NT2/D1 (cell line): ENCODE measurements around the gene IL22RA1.

Source experiments
- DNase-seq: peaks from one replicate; pipeline ENCODE4 v3.0.0-alpha.2; 2011; ENCODE audit warnings: low read depth, low spot score
- H3K27me3 ChIP-seq: 2 replicates; pipeline ENCODE4 v1.6.0; 2011; ENCODE audit warnings: mild to moderate bottlenecking; ENCODE audit not compliant: insufficient read length, insufficient read depth
- H3K36me3 ChIP-seq: 2 replicates; pipeline ENCODE4 v1.6.1; 2011; ENCODE audit warnings: mild to moderate bottlenecking, low read length, mixed read lengths; ENCODE audit not compliant: insufficient read depth, insufficient read length
- H3K4me1 ChIP-seq: 2 replicates; pipeline ENCODE4 v1.5.1; 2011; ENCODE audit not compliant: insufficient read depth, insufficient read length
- H3K4me3 ChIP-seq: 2 replicates; pipeline ENCODE4 v1.5.1; 2011; ENCODE audit warnings: low read depth; ENCODE audit not compliant: insufficient read length
- H3K9ac ChIP-seq: 2 replicates; pipeline ENCODE4 v1.6.0; 2011; ENCODE audit warnings: low read depth; ENCODE audit not compliant: insufficient read length
- H3K9me3 ChIP-seq: 2 replicates; pipeline ENCODE4 v1.5.1; 2011; ENCODE audit warnings: mild to moderate bottlenecking, low read length; ENCODE audit not compliant: insufficient read depth
- SUZ12 ChIP-seq: IDR thresholded peaks from 2 replicates; pipeline ENCODE4 v1.6.1; 2011; ENCODE audit not compliant: insufficient read length, insufficient read depth; ENCODE audit errors: extremely low read depth
- YY1 ChIP-seq: IDR thresholded peaks from 2 replicates; pipeline ENCODE4 v1.6.1; 2011; ENCODE audit not compliant: insufficient read length, insufficient read depth
- ZNF274 ChIP-seq: IDR thresholded peaks from 2 replicates; pipeline ENCODE4 v1.6.1; 2011; ENCODE audit warnings: mild to moderate bottlenecking, low read depth, low read length

Gene IL22RA1

DNA sequence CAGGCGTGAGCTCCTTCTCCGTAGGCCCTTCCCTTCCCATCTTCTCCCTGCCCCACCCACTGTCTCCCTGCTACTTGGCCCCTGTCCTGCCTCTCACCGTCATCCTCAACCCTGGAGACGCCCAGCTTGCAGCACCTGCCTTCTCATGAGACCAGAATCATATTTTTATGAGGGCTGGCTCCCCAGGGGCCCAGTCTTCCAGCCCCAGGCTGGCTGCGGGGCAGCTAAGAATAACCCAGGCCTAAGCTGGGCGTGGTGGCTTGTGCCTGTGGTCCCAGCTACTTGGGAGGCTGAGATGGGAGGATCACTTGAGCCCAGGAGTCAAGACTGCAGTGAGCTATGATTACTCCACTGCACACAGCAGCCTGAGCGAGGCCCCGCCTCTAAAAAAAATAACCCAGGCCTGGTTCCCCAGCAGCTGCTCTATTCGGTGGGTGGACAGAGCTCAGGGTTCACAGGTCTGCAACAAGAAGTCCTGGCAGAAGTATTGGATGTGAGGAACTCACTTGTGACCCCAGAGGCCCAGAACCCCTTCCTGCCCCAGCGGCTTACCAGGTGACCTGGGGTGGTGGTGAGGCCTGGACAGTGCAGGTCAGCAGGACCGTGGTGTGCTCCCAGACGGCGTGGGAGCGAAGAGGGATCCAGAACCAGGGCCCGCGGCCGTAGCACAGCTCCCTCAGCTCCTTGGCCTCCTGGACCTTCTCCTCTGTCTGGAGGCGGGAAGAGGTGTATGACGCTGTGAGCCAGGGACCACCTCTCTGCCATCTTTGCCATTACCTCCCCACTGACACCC is 37.4 kb downstream of the IL22RA1 start:
- Histone ChIP-seq H3K9me3 (no peaks in the 10 kb centered on the region), H3K9ac (no peak overlapping the region), H3K4me3 (no peak overlapping the region), H3K4me1 (peaks cover 36% of the 10 kb centered on the region), H3K27me3 (no peaks in the 10 kb centered on the region), H3K36me3 (no peaks in the 10 kb centered on the region)
- TF ChIP-seq SUZ12 (no peak), ZNF274 (no peak), YY1 (no peak)
- DNase-seq, result no peak

DNA sequence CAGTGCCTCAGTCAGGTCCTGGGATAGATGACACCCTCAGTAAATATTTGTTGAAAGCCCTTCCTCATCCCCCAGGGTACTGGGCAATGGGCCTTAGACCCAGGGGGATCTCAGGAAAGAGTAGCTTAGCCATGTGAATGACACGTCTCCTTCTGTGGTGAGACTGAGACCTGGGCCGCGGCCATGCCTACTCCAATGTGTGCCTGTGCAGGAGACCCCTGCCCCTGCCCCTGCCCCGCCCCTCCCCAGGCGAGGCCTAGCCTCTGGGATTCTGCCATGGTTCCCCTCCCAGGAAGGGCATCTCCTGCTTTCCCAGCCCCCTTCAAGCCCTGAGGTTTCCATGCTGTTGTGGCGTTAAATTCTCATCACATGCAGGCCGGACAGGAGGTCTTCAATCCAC is 38.1 kb downstream of the IL22RA1 start:
- no peaks in the 10 kb centered on the region for H3K36me3 ChIP-seq
- H3K4me3 ChIP-seq, result no peak overlapping the region
- DNase-seq, result no peak
- peaks cover 37% of the 10 kb centered on the region for H3K4me1 ChIP-seq
- H3K27me3 ChIP-seq, result no peaks in the 10 kb centered on the region
- H3K9me3 ChIP-seq, result no peaks in the 10 kb centered on the region
- no peak overlapping the region for H3K9ac ChIP-seq
- TF ChIP-seq YY1 (no peak), ZNF274 (no peak), SUZ12 (no peak)

DNA sequence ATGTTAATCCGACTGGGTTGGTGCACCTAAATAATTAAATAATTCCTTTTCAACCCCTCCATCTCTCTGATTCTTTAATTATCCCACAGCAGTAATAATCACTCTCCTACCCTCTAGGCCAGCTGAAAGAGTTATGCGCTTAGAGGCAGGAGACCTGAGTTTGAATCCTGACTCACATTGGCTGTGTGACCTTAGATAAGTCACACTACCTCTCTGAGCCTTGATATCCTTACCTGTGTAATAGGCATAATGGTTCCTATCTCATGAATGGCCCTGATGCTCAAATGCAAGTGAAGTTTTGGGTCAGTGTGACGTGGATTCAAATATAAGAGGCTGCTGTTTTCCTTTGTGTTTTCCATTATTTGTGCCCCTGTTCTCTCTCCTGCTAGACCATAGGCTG is 39.1 kb downstream of the IL22RA1 start:
- H3K9ac ChIP-seq, result no peak overlapping the region
- no peaks in the 10 kb centered on the region for H3K9me3 ChIP-seq
- H3K4me1 ChIP-seq, result peaks cover 37% of the 10 kb centered on the region
- no peaks in the 10 kb centered on the region for H3K36me3 ChIP-seq
- no peak for TF ChIP-seq ZNF274
- TF ChIP-seq SUZ12, result no peak
- no peak for TF ChIP-seq YY1
- H3K4me3 ChIP-seq, result no peak overlapping the region
- no peak for DNase-seq
- H3K27me3 ChIP-seq, result no peaks in the 10 kb centered on the region

DNA sequence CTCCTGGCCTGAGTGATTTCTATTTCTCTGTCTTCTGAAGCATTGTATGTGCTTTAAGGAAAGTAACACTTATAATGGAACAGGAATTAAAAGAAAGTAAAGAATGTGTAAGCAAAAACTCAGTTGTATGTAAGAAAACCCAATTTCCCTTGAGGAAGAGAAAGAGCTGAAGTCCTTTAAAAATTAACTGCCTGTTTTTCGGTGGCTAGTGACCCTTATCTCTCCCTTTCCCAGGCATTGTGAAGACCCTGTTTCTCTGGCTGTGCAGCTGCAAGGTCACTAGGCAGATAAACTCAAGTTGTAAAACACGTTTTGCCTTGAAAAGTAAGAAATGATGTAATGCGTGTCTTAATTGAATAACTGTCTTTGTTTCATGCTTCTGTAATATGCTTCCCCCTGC is 39.5 kb downstream of the IL22RA1 start:
- peaks cover 32% of the 10 kb centered on the region for H3K4me1 ChIP-seq

DNA sequence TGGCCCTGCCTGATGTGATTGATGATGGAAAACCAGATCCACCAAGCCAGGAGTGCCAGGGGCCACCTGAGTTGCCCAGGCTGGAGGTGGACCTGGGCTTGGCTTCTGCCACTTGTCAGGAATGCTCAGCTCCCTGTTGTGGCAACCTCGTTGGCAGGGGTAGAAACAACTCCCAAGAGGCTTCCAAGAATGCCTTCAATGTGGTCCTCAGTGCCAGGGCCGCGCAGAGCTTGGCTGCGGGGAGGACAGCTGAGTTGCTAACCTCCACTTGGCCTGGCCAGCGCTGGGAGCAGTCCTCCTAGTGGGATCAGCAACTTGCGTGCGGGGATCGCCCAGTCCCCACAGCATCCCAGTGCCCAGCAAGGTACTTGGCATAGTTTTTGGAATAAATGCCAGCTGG is 40.0 kb downstream of the IL22RA1 start:
- no peaks in the 10 kb centered on the region for H3K9me3 ChIP-seq
- TF ChIP-seq SUZ12, result no peak
- no peak for TF ChIP-seq YY1
- no peak for TF ChIP-seq ZNF274
- no peaks in the 10 kb centered on the region for H3K36me3 ChIP-seq
- DNase-seq, result no peak
- no peaks in the 10 kb centered on the region for H3K27me3 ChIP-seq
- no peak overlapping the region for H3K4me3 ChIP-seq
- H3K9ac ChIP-seq, result no peak overlapping the region
- peaks cover 28% of the 10 kb centered on the region for H3K4me1 ChIP-seq

More for the DNA sequence above, 39.5 kb downstream of the IL22RA1 start:
- H3K9ac ChIP-seq, result no peak overlapping the region
- H3K36me3 ChIP-seq, result no peaks in the 10 kb centered on the region
- H3K4me3 ChIP-seq, result no peak overlapping the region
- TF ChIP-seq SUZ12, result no peak
- TF ChIP-seq ZNF274, result no peak
- no peak for TF ChIP-seq YY1
- no peaks in the 10 kb centered on the region for H3K27me3 ChIP-seq
- DNase-seq, result no peak
- no peaks in the 10 kb centered on the region for H3K9me3 ChIP-seq

DNA sequence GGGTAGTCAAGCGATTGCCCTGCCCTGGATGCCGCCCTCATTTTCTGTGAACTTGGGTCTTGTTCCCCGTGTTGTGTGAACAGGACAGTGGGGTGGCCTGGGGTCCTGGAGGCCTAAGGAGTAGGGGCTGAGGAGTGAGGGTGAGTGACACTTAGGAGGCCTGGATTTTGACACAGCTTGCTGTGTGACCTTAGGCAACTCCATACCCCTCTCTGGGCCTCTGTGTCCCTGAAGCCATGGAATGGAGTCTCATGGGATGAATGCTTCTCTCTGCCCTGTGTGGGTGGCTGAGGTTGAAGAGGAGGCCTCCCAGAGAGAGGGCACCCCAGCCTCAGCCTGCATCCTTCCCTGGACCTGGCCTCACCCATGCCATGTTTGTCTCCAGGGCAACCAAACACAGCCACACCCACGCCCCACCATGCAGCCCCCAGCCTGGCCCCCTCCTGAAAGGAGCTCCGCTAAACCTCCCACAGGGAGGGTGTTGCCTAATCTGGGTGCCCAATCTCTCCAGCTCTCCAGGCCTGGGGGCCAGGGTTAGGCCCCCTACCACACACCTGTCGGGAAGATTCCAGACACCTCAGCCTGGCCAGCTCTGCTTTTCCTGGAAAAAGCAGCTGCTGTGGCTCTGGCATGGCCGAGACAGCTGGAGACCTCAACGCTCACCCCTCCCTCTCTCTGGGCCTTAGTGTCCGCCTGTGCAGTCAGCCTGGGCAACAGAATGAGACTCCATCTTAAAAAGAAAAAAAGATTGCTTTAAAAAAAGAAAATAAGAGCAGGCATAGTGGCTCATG is 40.9 kb downstream of the IL22RA1 start:
- TF ChIP-seq SUZ12 (no peak), ZNF274 (no peak), YY1 (no peak)
- Histone ChIP-seq H3K27me3 (no peaks in the 10 kb centered on the region), H3K4me1 (peaks cover 23% of the 10 kb centered on the region), H3K9me3 (no peaks in the 10 kb centered on the region), H3K4me3 (no peak overlapping the region), H3K9ac (no peak overlapping the region), H3K36me3 (no peaks in the 10 kb centered on the region)
- no peak for DNase-seq

DNA sequence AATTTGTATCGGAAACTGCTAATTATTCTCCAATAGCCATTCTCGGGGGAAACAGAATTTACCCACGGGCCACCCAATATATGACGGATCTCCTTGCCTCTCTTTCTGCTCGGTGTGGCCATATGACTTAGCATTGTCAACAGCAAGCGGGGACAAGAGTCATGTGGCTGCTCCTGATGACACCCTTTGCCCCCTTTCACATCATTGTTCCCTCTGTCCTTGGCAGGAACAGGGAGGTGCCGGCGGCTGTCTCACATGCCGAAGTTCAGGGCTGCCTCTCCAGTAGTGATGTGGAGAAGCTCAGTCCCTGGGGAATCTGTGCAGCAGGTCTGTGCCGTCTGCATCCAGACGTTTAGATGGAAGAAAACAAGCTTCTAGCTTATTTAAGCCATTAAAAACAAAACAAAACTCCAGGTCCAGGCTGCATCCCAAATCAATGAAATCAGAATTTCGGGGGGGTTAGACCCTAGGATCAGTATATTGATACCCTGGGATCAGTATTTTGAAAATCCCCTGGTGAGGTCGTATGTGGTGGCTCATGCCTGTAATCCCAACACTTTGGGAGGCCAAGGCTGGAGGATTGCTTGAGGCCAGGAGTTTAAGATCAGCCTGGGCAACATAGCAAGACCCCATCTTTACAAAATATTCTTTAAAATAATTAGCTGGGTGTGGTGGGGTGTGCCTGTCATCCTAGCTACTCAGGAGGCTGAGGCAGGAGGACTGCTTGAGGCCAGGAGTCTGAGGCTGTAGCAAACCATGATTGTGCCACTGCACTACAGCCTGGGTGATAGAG is 41.8 kb downstream of the IL22RA1 start:
- no peak for DNase-seq
- Histone ChIP-seq H3K36me3 (no peaks in the 10 kb centered on the region), H3K4me1 (peaks cover 20% of the 10 kb centered on the region), H3K4me3 (no peak overlapping the region), H3K9ac (no peak overlapping the region), H3K27me3 (no peaks in the 10 kb centered on the region), H3K9me3 (no peaks in the 10 kb centered on the region)
- TF ChIP-seq SUZ12, result no peak
- no peak for TF ChIP-seq ZNF274
- no peak for TF ChIP-seq YY1
